Parathyroid adenoma (tissue), 2 donors: ENCODE data around the gene FGF10.

ENCODE experiments used
- H2AFZ ChIP-seq: fragments of 300-600 bp; sonication (generic); one replicate; pipeline ENCODE4 v1.7.0; 2017; ENCODE audit warnings: antibody characterized with exemption, mild to moderate bottlenecking
- H3K27ac ChIP-seq: fragments of 300-600 bp; sonication (generic); one replicate; pipeline ENCODE4 v1.7.0; 2017
- H3K27me3 ChIP-seq: fragments of 300-600 bp; sonication (generic); one replicate; pipeline ENCODE4 v1.7.0; 2017; ENCODE audit warnings: low read length; ENCODE audit not compliant: control insufficient read depth, insufficient read depth
- H3K36me3 ChIP-seq: fragments of 300-600 bp; sonication (generic); one replicate; pipeline ENCODE4 v1.7.0; 2017; ENCODE audit warnings: low read length; ENCODE audit not compliant: control insufficient read depth, insufficient read depth
- H3K4me1 ChIP-seq: fragments of 300-600 bp; sonication (generic); one replicate; pipeline ENCODE4 v1.7.0; 2017; ENCODE audit warnings: control low read depth
- H3K4me2 ChIP-seq: fragments of 300-600 bp; sonication (generic); one replicate; pipeline ENCODE4 v1.7.0; 2017; ENCODE audit warnings: low read length
- H3K4me3 ChIP-seq: fragments of 300-600 bp; sonication (generic); one replicate; pipeline ENCODE4 v1.7.0; 2017; ENCODE audit warnings: low read depth, low read length
- H3K79me2 ChIP-seq: fragments of 300-600 bp; sonication (generic); one replicate; pipeline ENCODE4 v1.7.0; 2017; ENCODE audit warnings: control low read depth
- H3K9ac ChIP-seq: fragments of 300-600 bp; sonication (generic); one replicate; pipeline ENCODE4 v1.7.0; 2017; ENCODE audit warnings: mild to moderate bottlenecking
- H3K9me3 ChIP-seq: fragments of 300-600 bp; sonication (generic); one replicate; pipeline ENCODE4 v1.7.0; 2017; ENCODE audit warnings: low read length; ENCODE audit not compliant: control insufficient read depth
- CTCF ChIP-seq: fragments of 300-600 bp; sonication (generic); IDR thresholded peaks from one replicate; pipeline ENCODE4 v1.7.0; 2017; ENCODE audit warnings: antibody characterized with exemption, mild to moderate bottlenecking
- donor health status: primary hyperparathyroidism.

Gene FGF10

GRCh38 chr5:44257653-44258365, 131.4 kb downstream of the FGF10 start:
- no peak for TF ChIP-seq CTCF
- Histone ChIP-seq H3K36me3 (no peaks in the 10 kb centered on the region), H2AFZ (no peak overlapping the region), H3K4me3 (no peak overlapping the region), H3K79me2 (no peaks in the 10 kb centered on the region), H3K9ac (no peak overlapping the region), H3K4me1 (no peaks in the 10 kb centered on the region), H3K27me3 (no peaks in the 10 kb centered on the region), H3K4me2 (no peak overlapping the region), H3K9me3 (no peaks in the 10 kb centered on the region), H3K27ac (no peak overlapping the region)

DNA sequence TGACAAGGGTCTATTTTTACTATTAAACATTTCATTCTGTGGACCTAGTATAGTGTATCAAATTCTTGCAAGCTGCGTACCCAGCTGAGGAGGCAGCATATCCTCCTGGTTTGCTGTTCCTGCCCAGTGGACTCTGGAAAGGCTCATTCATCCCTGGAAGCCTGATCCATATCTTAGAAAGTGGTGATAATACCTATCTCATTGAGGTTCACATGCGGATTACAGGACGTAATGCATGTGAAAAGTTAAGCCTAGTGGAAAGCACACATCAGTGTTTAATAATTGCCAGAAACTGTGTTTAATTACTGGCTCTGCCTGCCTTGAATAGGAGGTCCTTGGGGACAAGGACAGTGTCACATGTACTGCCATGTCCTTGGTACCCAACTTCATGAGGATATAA, 132.0 kb downstream of the FGF10 start:
- Histone ChIP-seq H3K79me2 (no peaks in the 10 kb centered on the region), H3K9me3 (no peaks in the 10 kb centered on the region), H3K4me3 (no peak overlapping the region), H3K4me2 (no peak overlapping the region), H3K36me3 (no peaks in the 10 kb centered on the region), H3K27ac (no peak overlapping the region), H2AFZ (no peak overlapping the region), H3K9ac (no peak overlapping the region), H3K4me1 (no peaks in the 10 kb centered on the region), H3K27me3 (no peaks in the 10 kb centered on the region)
- TF ChIP-seq CTCF, result no peak
